IMR-90 (cell line): ENCODE results near the gene TRMT13. TPM values are rescaled to one million over a fixed set of nuclear protein-coding genes. Genes with fewer than 3 reads are reported as not detected.

Experiments
- ATAC-seq: fragments of 200-7000 bp; cut with Tn5 transposase; 2 replicates; pipeline ENCODE4 v1.9.1; 2020; ENCODE audit warnings: low read depth, mild to moderate bottlenecking, moderate library complexity
- BruUV-seq: library from RNA; stranded (reverse); fragments of 400-500 nt; replicated peaks from 2 replicates; lab custom pipeline; 2021; lab: Mats Ljungman, UMichigan
- CTCF ChIA-PET: fragments of 300-600 bp; formaldehyde crosslinking; extraction: SDS; loops from one replicate; lab custom pipeline; 2021; ENCODE audit warnings: antibody characterized with exemption; lab: Yijun Ruan, JAX
- POLR2A ChIA-PET: fragments of 300-600 bp; sonication (Branson Sonifier 250); formaldehyde crosslinking; loops from one replicate; lab custom pipeline; 2022; ENCODE audit warnings: antibody characterized with exemption; ENCODE audit not compliant: unreplicated experiment; lab: Charles Lee
- DNase-seq: peaks from one replicate; pipeline ENCODE4 v3.0.0; 2013
- H2AFZ ChIP-seq: replicated peaks from 2 replicates; pipeline ENCODE3; 2013; ENCODE audit warnings: low read length, mild to moderate bottlenecking; ENCODE audit not compliant: poor library complexity
- H2AK5ac ChIP-seq: 2 replicates; pipeline ENCODE4 v1.6.1; 2013; ENCODE audit warnings: low read depth, low read length, inconsistent platforms
- H2AK9ac ChIP-seq: replicated peaks from 2 replicates; pipeline ENCODE3; 2013; ENCODE audit warnings: mild to moderate bottlenecking, low read depth, low read length, moderate library complexity; ENCODE audit not compliant: poor library complexity
- H2BK120ac ChIP-seq: 2 replicates; pipeline ENCODE4 v1.6.1; 2013; ENCODE audit warnings: low read depth, low read length, inconsistent platforms
- H2BK15ac ChIP-seq: 3 replicates; pipeline ENCODE4 v1.6.1; 2013; ENCODE audit warnings: low read depth, low read length, inconsistent platforms
- H2BK20ac ChIP-seq: 2 replicates; pipeline ENCODE4 v1.6.1; 2013; ENCODE audit warnings: low read depth, mild to moderate bottlenecking, inconsistent platforms, low read length, moderate library complexity
- H2BK5ac ChIP-seq: 2 replicates; pipeline ENCODE4 v1.6.1; 2013; ENCODE audit warnings: mild to moderate bottlenecking, low read depth, low read length, inconsistent platforms; ENCODE audit not compliant: poor library complexity, severe bottlenecking
- H3K14ac ChIP-seq: replicated peaks from 2 replicates; pipeline ENCODE4 v1.6.1; 2013; ENCODE audit warnings: low read depth, low read length, inconsistent platforms
- H3K18ac ChIP-seq: 2 replicates; pipeline ENCODE4 v1.6.1; 2013; ENCODE audit warnings: low read depth, low read length, control low read depth
- H3K23ac ChIP-seq: 2 replicates; pipeline ENCODE4 v1.6.1; 2013; ENCODE audit warnings: low read depth, low read length, inconsistent platforms
- H3K27ac ChIP-seq: 2 replicates; pipeline ENCODE4 v1.5.1; 2013; ENCODE audit warnings: mild to moderate bottlenecking, control low read depth, low read length; ENCODE audit not compliant: insufficient read depth
- H3K27me3 ChIP-seq: 2 replicates; pipeline ENCODE4 v1.6.1; 2013; ENCODE audit warnings: low read length; ENCODE audit not compliant: control insufficient read depth, insufficient read depth
- H3K36me3 ChIP-seq: 2 replicates; pipeline ENCODE4 v1.6.1; 2013; ENCODE audit warnings: low read length, mixed read lengths; ENCODE audit not compliant: control insufficient read depth, insufficient read depth
- H3K4ac ChIP-seq: 2 replicates; pipeline ENCODE4 v1.6.1; 2013; ENCODE audit warnings: low read depth, low read length, inconsistent platforms
- H3K4me1 ChIP-seq: 2 replicates; pipeline ENCODE4 v1.6.1; 2013; ENCODE audit warnings: low read length, mixed read lengths; ENCODE audit not compliant: control insufficient read depth, insufficient read depth
- H3K4me2 ChIP-seq: 2 replicates; pipeline ENCODE4 v1.6.1; 2013; ENCODE audit warnings: low read depth, mild to moderate bottlenecking, control low read depth, low read length, moderate library complexity
- H3K4me3 ChIP-seq: 2 replicates; pipeline ENCODE4 v1.5.1; 2013; ENCODE audit warnings: low read depth, mild to moderate bottlenecking, control low read depth, low read length, moderate library complexity; ENCODE audit not compliant: insufficient read depth
- H3K56ac ChIP-seq: 2 replicates; pipeline ENCODE4 v1.6.1; 2013; ENCODE audit warnings: low read length, inconsistent platforms; ENCODE audit not compliant: insufficient read depth; ENCODE audit errors: extremely low read depth
- H3K79me1 ChIP-seq, 2 experiments: 2 replicates each; pipeline ENCODE4 v1.6.1; 2013; ENCODE audit warnings: low read length in 2 of 2, inconsistent platforms in 1 of 2, low read depth in 1 of 2
- H3K9ac ChIP-seq: 2 replicates; pipeline ENCODE4 v1.6.1; 2013; ENCODE audit warnings: low read depth, low read length, control low read depth
- H3K9me1 ChIP-seq: 2 replicates; pipeline ENCODE4 v1.6.1; 2013; ENCODE audit warnings: low read length, inconsistent platforms; ENCODE audit not compliant: insufficient read depth
- H3K9me3 ChIP-seq: 2 replicates; pipeline ENCODE4 v1.6.1; 2013; ENCODE audit warnings: low read length; ENCODE audit not compliant: control insufficient read depth, insufficient read depth
- H4K20me1 ChIP-seq: 2 replicates; pipeline ENCODE4 v1.6.1; 2013; ENCODE audit warnings: low read length, inconsistent platforms; ENCODE audit not compliant: insufficient read depth
- H4K5ac ChIP-seq: 2 replicates; pipeline ENCODE4 v1.6.1; 2013; ENCODE audit warnings: mild to moderate bottlenecking, low read depth, low read length, control low read depth
- H4K8ac ChIP-seq, 2 experiments: 2 replicates each; pipeline ENCODE4 v1.6.1; 2013; ENCODE audit warnings: low read depth in 2 of 2, low read length in 2 of 2, control low read depth in 1 of 2, inconsistent platforms in 1 of 2
- H4K91ac ChIP-seq: 2 replicates; pipeline ENCODE4 v1.6.1; 2013; ENCODE audit warnings: low read depth, low read length, inconsistent platforms; ENCODE audit not compliant: insufficient read depth
- BHLHE40 ChIP-seq: fragments of 150-350 bp; IDR thresholded peaks from 2 replicates; pipeline ENCODE4 v1.6.1; 2016; ENCODE audit warnings: mild to moderate bottlenecking, low read depth, low read length
- CEBPB ChIP-seq: IDR thresholded peaks from 2 replicates; pipeline ENCODE4 v1.6.1; 2012; ENCODE audit warnings: low read depth, low read length, improper control_type of control experiment
- CHD1 ChIP-seq: IDR thresholded peaks from 2 replicates; pipeline ENCODE4 v1.6.1; 2012; ENCODE audit warnings: low read depth, low read length, improper control_type of control experiment
- FOS ChIP-seq: fragments of 150-350 bp; IDR thresholded peaks from 2 replicates; pipeline ENCODE4 v1.6.1; 2016; ENCODE audit warnings: low read depth, low read length
- MAFK ChIP-seq: IDR thresholded peaks from 2 replicates; pipeline ENCODE4 v1.6.1; 2012; ENCODE audit warnings: low read depth, low read length, improper control_type of control experiment
- MAZ ChIP-seq: IDR thresholded peaks from 2 replicates; pipeline ENCODE4 v1.6.1; 2012; ENCODE audit warnings: low read depth, mild to moderate bottlenecking, low read length, improper control_type of control experiment, moderate library complexity, borderline replicate concordance
- MXI1 ChIP-seq: IDR thresholded peaks from 2 replicates; pipeline ENCODE4 v1.6.1; 2012; ENCODE audit warnings: low read depth, mild to moderate bottlenecking, low read length, moderate library complexity, borderline replicate concordance
- NFE2L2 ChIP-seq: fragments of 150-350 bp; IDR thresholded peaks from 2 replicates; pipeline ENCODE4 v1.6.1; 2016; ENCODE audit warnings: low read depth, mild to moderate bottlenecking, low read length
- POLR2A ChIP-seq: IDR thresholded peaks from 2 replicates; pipeline ENCODE4 v1.6.1; 2012; ENCODE audit warnings: mild to moderate bottlenecking, low read depth, low read length
- RAD21 ChIP-seq: IDR thresholded peaks from 2 replicates; pipeline ENCODE4 v1.6.1; 2012; ENCODE audit warnings: low read length, improper control_type of control experiment
- RCOR1 ChIP-seq: IDR thresholded peaks from 2 replicates; pipeline ENCODE4 v1.6.1; 2012; ENCODE audit warnings: mild to moderate bottlenecking, low read length, improper control_type of control experiment; ENCODE audit not compliant: insufficient replicate concordance
- RFX5 ChIP-seq: IDR thresholded peaks from 2 replicates; pipeline ENCODE4 v1.8.0; 2012; ENCODE audit warnings: low read depth, mild to moderate bottlenecking, low read length, moderate library complexity
- SMC3 ChIP-seq: fragments of 150-350 bp; IDR thresholded peaks from 2 replicates; pipeline ENCODE4 v1.6.1; 2016; ENCODE audit warnings: low read depth, mild to moderate bottlenecking, antibody characterized with exemption, low read length, moderate library complexity
- USF2 ChIP-seq: fragments of 150-350 bp; IDR thresholded peaks from 2 replicates; pipeline ENCODE4 v1.6.1; 2017; ENCODE audit warnings: mild to moderate bottlenecking, antibody characterized with exemption, low read length, low read depth
- WGBS, 2 experiments: methylation state at CpG; one replicate each; pipeline versions ENCODE4 v1.1.5 to v1.1.7; 2013; ENCODE audit warnings: missing lambda C conversion rate in 2 of 2; ENCODE audit not compliant: insufficient read length in 1 of 2; ENCODE audit errors: extremely low coverage in 2 of 2; 5-methylcytosine and 5-hydroxymethylcytosine counted together
- dilution Hi-C: fragments of 300-500 bp; cut with HindIII; formaldehyde crosslinking; loops from one replicate; pipeline ENCODE4 v1.14.3; 2018; ENCODE audit warnings: low sequenced_read_pairs; ENCODE audit not compliant: unreplicated experiment
- in situ Hi-C: fragments of 300-500 bp; cut with MboI; formaldehyde crosslinking; loops from 3 replicates; pipeline ENCODE4 v1.14.3; 2019; ENCODE audit warnings: low sequenced_read_pairs, inconsistent platforms, mixed read lengths
- intact Hi-C: fragments of 100-400 bp; cut with micrococcal nuclease; formaldehyde crosslinking; loops from 2 replicates; pipeline ENCODE4 v1.10.0; 2022
- polyA plus RNA-seq, 3 experiments: library from polyadenylated mRNA; depleted of rRNA; stranded (reverse); fragments of >200 nt; gene quantifications; 2 replicates each; pipeline ENCODE4 v1.2.3, GENCODE V29; 2012; ENCODE audit warnings: low replicate concordance in 1 of 3
- total RNA-seq: library from RNA; depleted of rRNA; stranded (reverse); fragments of >200 nt; gene quantifications from 2 replicates; pipeline ENCODE4 v1.2.3, GENCODE V29; 2012
- TF ChIP-seq, protein P1 (sequence below): conservative IDR thresholded peaks from 2 replicates; pipeline ENCODE4 v1.5.1; 2012; ENCODE audit warnings: mild to moderate bottlenecking, low read depth, low read length, improper control_type of control experiment
- TF ChIP-seq, protein P2 (sequence below): fragments of 150-350 bp; IDR thresholded peaks from 2 replicates; pipeline ENCODE4 v1.6.1; 2016; ENCODE audit warnings: low read depth, mild to moderate bottlenecking, low read length, moderate library complexity, borderline replicate concordance

Gene TRMT13
- total and polyA plus RNA-seq, 2 of the 4 experiments (the other 2 are of a cell fraction) = 5.2 to 7.7 TPM

- no peak overlapping the region for H4K91ac ChIP-seq
- no peak overlapping the region for H3K9ac ChIP-seq
- H3K4ac ChIP-seq = no peak overlapping the region
- H3K27me3 ChIP-seq = no peaks in the 10 kb centered on the region
- TF ChIP-seq RAD21 (no peak), CHD1 (no peak), MAZ (no peak), SMC3 (no peak), MXI1 (no peak), FOS (no peak), CEBPB (no peak), BHLHE40 (no peak), RCOR1 (no peak), NFE2L2 (no peak), MAFK (no peak), RFX5 (no peak), POLR2A (no peak), USF2 (no peak)
- TF ChIP-seq, protein P1, sequence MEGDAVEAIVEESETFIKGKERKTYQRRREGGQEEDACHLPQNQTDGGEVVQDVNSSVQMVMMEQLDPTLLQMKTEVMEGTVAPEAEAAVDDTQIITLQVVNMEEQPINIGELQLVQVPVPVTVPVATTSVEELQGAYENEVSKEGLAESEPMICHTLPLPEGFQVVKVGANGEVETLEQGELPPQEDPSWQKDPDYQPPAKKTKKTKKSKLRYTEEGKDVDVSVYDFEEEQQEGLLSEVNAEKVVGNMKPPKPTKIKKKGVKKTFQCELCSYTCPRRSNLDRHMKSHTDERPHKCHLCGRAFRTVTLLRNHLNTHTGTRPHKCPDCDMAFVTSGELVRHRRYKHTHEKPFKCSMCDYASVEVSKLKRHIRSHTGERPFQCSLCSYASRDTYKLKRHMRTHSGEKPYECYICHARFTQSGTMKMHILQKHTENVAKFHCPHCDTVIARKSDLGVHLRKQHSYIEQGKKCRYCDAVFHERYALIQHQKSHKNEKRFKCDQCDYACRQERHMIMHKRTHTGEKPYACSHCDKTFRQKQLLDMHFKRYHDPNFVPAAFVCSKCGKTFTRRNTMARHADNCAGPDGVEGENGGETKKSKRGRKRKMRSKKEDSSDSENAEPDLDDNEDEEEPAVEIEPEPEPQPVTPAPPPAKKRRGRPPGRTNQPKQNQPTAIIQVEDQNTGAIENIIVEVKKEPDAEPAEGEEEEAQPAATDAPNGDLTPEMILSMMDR = no peak
- TF ChIP-seq, protein P2, sequence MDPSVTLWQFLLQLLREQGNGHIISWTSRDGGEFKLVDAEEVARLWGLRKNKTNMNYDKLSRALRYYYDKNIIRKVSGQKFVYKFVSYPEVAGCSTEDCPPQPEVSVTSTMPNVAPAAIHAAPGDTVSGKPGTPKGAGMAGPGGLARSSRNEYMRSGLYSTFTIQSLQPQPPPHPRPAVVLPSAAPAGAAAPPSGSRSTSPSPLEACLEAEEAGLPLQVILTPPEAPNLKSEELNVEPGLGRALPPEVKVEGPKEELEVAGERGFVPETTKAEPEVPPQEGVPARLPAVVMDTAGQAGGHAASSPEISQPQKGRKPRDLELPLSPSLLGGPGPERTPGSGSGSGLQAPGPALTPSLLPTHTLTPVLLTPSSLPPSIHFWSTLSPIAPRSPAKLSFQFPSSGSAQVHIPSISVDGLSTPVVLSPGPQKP = no peak
- no peaks in the 10 kb centered on the region for H3K36me3 ChIP-seq
- no TSS peak for BruUV-seq
- no peak overlapping the region for H3K14ac ChIP-seq
- no peak overlapping the region for H2BK20ac ChIP-seq
- no peak overlapping the region for H3K56ac ChIP-seq
- H4K5ac ChIP-seq = no peak overlapping the region
- ATAC-seq = peak; percentile 74
- H2AFZ ChIP-seq = no peak overlapping the region
- H4K20me1 ChIP-seq = no peaks in the 10 kb centered on the region
- H2BK5ac ChIP-seq = no peak overlapping the region
- no peak overlapping the region for H4K8ac ChIP-seq
- no peaks in the 10 kb centered on the region for H3K9me1 ChIP-seq
- H3K18ac ChIP-seq = no peak overlapping the region
- H2BK15ac ChIP-seq = no peak overlapping the region
- no peaks in the 10 kb centered on the region for H3K79me1 ChIP-seq
- DNase-seq = peak; percentile 67
- in situ Hi-C loops = no loop called here
- H2AK5ac ChIP-seq = no peak overlapping the region
- POLR2A ChIA-PET = no interaction called here
- intact Hi-C loops = no loop called here
- H3K9me3 ChIP-seq = no peaks in the 10 kb centered on the region
- no peak overlapping the region for H3K4me3 ChIP-seq
- no peak overlapping the region for H2BK120ac ChIP-seq
- no peak overlapping the region for H3K23ac ChIP-seq
- dilution Hi-C loops = no loop called here
- H2AK9ac ChIP-seq = no peak overlapping the region
- no peaks in the 10 kb centered on the region for H3K4me1 ChIP-seq
- H3K4me2 ChIP-seq = no peak overlapping the region
- no peak overlapping the region for H3K27ac ChIP-seq
- CTCF ChIA-PET = no interaction called here
- 29% methylated on average over 1 of the region's 2 CpGs; no CpG with 5 or more reads in 1 of the 2 experiments for WGBS, 2 experiments
These were observed 31.3 kb downstream of the TRMT13 start for GRCh38 chr1:100164216-100164615.
